HepG2 (cell line): ENCODE measurements around the gene RHBDL1. TPM values are rescaled to one million over a fixed set of nuclear protein-coding genes. Genes with fewer than 3 reads are reported as not detected.
A peak's percentile ranks its signal among the peaks of the same experiment; 100 is the strongest.

ENCODE experiments used
- HDAC1 ChIP-seq: sonication (generic); formaldehyde crosslinking; IDR thresholded peaks from 2 replicates; pipeline ENCODE4 v1.5.1; 2020; ENCODE audit warnings: mild to moderate bottlenecking, missing genetic modification reagents
- KLF15 ChIP-seq: sonication (generic); formaldehyde crosslinking; IDR thresholded peaks from 2 replicates; pipeline ENCODE4 v1.8.1; 2023; ENCODE audit warnings: borderline replicate concordance, mild to moderate bottlenecking, inconsistent platforms, missing genetic modification reagents, mixed read lengths
- KMT2B ChIP-seq: IDR thresholded peaks from 2 replicates; pipeline ENCODE4 v1.6.1; 2016; ENCODE audit warnings: missing genetic modification reagents, missing compliant biosample characterization
- PCBP2 ChIP-seq: fragments of 200-400 bp; formaldehyde crosslinking; optimal IDR thresholded peaks from 2 replicates; pipeline ENCODE3; 2018; ENCODE audit warnings: low read length, low read depth; ENCODE audit not compliant: poor library complexity, severe bottlenecking
- PHF21A ChIP-seq: sonication (generic); formaldehyde crosslinking; IDR thresholded peaks from 2 replicates; pipeline ENCODE4 v1.5.0; 2020; ENCODE audit warnings: mild to moderate bottlenecking, missing genetic modification reagents
- RFX1 ChIP-seq: fragments of 450-650 bp; IDR thresholded peaks from 2 replicates; pipeline ENCODE4 v1.6.1; 2017
- SRSF1 ChIP-seq: fragments of 200-400 bp; formaldehyde crosslinking; optimal IDR thresholded peaks from 2 replicates; pipeline ENCODE3; 2017; ENCODE audit warnings: mild to moderate bottlenecking, low read depth, low read length, moderate library complexity
- TBL1XR1 ChIP-seq: fragments of 150-350 bp; IDR thresholded peaks from 2 replicates; pipeline ENCODE4 v1.6.1; 2014; ENCODE audit warnings: borderline replicate concordance, low read length; ENCODE audit not compliant: partially characterized antibody
- TBP ChIP-seq: sonication (generic); formaldehyde crosslinking; IDR thresholded peaks from 2 replicates; pipeline ENCODE4 v1.5.0; 2020; ENCODE audit warnings: missing genetic modification reagents
- U2AF1 ChIP-seq: fragments of 200-400 bp; formaldehyde crosslinking; optimal IDR thresholded peaks from 2 replicates; pipeline ENCODE3; 2017; ENCODE audit warnings: mild to moderate bottlenecking, low read depth, low read length
- ZNF224 ChIP-seq: sonication (generic); formaldehyde crosslinking; IDR thresholded peaks from 2 replicates; pipeline ENCODE4 v1.5.0; 2020; ENCODE audit warnings: mild to moderate bottlenecking, missing genetic modification reagents
- ZNF296 ChIP-seq: sonication (generic); formaldehyde crosslinking; conservative IDR thresholded peaks from 2 replicates; pipeline ENCODE4 v1.5.0; 2020; ENCODE audit warnings: mild to moderate bottlenecking, missing genetic modification reagents
- ZNF660 ChIP-seq: sonication (generic); formaldehyde crosslinking; IDR thresholded peaks from 2 replicates; pipeline ENCODE4 v1.5.1; 2020; ENCODE audit warnings: mild to moderate bottlenecking, low read depth, missing genetic modification reagents, borderline replicate concordance
- ZNF737 ChIP-seq: sonication (generic); formaldehyde crosslinking; IDR thresholded peaks from 2 replicates; pipeline ENCODE4 v1.5.0; 2020; ENCODE audit warnings: missing genetic modification reagents, mild to moderate bottlenecking, borderline replicate concordance
- ZSCAN9 ChIP-seq: IDR thresholded peaks from 2 replicates; pipeline ENCODE4 v1.6.1; 2016; ENCODE audit warnings: borderline replicate concordance
- polyA plus RNA-seq, 8 experiments: library from polyadenylated mRNA; depleted of rRNA in 3 of 8; stranded (reverse) in 7 of 8; unstranded in 1 of 8; fragments of >200 nt; fragmentation: Illumina TruSeq in 4 of 8; extraction: Trizol in 4 of 8; gene quantifications; 2 replicates each; pipeline versions ENCODE4 v1.2.1 to v1.2.3, GENCODE V29; 2011 to 2016; ENCODE audit warnings: low read depth in 4 of 8, missing spikeins in 1 of 8, mixed read lengths in 1 of 8; ENCODE audit not compliant: insufficient read depth in 1 of 8
- total RNA-seq, 5 experiments: library from RNA; depleted of rRNA; stranded (reverse); fragments of >200 nt; fragmentation: Illumina TruSeq; extraction: Trizol; gene quantifications; 2 replicates each; pipeline ENCODE4 v1.2.3, GENCODE V29; 2016; ENCODE audit warnings: low read depth in 1 of 5
- TF ChIP-seq, protein P1 (sequence below): IDR thresholded peaks from 2 replicates; pipeline ENCODE4 v1.6.1; 2012; ENCODE audit warnings: low read length, improper control_type of control experiment
- TF ChIP-seq, protein P2 (sequence below): sonication (generic); formaldehyde crosslinking; IDR thresholded peaks from 2 replicates; pipeline ENCODE4 v1.4.0; 2020; ENCODE audit warnings: missing genetic modification reagents
- TF ChIP-seq, protein P3 (sequence below): sonication (generic); formaldehyde crosslinking; IDR thresholded peaks from 2 replicates; pipeline ENCODE4 v1.4.0; 2020; ENCODE audit warnings: mild to moderate bottlenecking, missing genetic modification reagents
- TF ChIP-seq, protein P4 (sequence below): sonication (generic); formaldehyde crosslinking; IDR thresholded peaks from 2 replicates; pipeline ENCODE4 v1.4.0; 2020; ENCODE audit warnings: mild to moderate bottlenecking, missing genetic modification reagents
- TF ChIP-seq, protein P5 (sequence below): sonication (generic); formaldehyde crosslinking; IDR thresholded peaks from 2 replicates; pipeline ENCODE4 v1.4.0; 2020; ENCODE audit warnings: low read depth, mild to moderate bottlenecking, missing genetic modification reagents

RHBDL1 gene
- total and polyA plus RNA-seq, 2 of the 13 experiments (the other 11 are each of a cell fraction or from before 2014, with no cell fraction given) = 1.8 to 3.8 TPM

DNA sequence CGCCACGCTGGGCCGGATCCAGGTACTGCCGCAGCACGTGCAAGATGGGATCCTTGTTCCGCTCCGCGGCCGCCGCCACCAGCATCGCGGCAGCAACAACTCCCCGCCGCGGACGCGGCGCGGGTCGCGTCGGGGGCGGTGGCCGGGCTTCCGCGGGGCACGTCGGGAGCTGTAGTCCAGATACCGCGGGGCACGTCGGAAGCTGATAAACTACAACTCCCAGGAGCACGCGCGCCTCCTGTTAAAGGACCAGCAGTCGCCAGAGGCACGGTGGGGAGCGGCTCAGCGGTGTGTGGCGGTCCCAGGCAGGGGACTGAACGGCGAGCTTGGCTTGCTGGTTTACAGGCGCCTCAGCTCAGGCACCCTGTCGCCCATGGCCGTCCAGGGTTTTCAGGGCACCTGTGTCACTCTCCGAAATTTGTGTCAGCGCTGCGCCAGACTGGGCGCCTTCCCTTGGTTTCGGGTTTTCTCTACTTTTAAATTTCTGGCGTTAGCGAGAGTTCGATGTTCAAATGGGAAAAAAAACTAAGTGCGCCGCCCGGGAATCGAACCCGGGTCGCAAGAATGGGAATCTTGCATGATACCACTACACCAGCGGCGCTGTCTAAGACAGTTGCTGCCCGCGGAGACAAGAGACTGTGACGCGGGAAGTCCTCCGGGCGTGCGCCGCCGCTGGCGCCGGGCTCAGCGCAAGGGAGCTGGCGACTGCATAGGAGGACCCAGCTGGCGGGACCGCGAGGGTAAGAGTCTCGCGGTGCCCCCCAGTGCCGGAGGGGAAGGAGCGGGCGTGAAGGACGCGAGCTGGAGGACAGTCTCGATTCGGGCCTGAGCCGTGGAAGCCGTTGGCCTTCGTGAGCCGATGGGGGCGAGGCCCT is 39.0 kb upstream of the RHBDL1 start, which contains the start of gene METTL26 (continued):
- peak; percentile 83 for TF ChIP-seq SRSF1
- TF ChIP-seq, protein P1, sequence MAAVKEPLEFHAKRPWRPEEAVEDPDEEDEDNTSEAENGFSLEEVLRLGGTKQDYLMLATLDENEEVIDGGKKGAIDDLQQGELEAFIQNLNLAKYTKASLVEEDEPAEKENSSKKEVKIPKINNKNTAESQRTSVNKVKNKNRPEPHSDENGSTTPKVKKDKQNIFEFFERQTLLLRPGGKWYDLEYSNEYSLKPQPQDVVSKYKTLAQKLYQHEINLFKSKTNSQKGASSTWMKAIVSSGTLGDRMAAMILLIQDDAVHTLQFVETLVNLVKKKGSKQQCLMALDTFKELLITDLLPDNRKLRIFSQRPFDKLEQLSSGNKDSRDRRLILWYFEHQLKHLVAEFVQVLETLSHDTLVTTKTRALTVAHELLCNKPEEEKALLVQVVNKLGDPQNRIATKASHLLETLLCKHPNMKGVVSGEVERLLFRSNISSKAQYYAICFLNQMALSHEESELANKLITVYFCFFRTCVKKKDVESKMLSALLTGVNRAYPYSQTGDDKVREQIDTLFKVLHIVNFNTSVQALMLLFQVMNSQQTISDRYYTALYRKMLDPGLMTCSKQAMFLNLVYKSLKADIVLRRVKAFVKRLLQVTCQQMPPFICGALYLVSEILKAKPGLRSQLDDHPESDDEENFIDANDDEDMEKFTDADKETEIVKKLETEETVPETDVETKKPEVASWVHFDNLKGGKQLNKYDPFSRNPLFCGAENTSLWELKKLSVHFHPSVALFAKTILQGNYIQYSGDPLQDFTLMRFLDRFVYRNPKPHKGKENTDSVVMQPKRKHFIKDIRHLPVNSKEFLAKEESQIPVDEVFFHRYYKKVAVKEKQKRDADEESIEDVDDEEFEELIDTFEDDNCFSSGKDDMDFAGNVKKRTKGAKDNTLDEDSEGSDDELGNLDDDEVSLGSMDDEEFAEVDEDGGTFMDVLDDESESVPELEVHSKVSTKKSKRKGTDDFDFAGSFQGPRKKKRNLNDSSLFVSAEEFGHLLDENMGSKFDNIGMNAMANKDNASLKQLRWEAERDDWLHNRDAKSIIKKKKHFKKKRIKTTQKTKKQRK = no peak
- TF ChIP-seq KLF15 (CRISPR knock-in tag) = no peak; the same call in 1 of the 2 replicates
- TF ChIP-seq, protein P2, sequence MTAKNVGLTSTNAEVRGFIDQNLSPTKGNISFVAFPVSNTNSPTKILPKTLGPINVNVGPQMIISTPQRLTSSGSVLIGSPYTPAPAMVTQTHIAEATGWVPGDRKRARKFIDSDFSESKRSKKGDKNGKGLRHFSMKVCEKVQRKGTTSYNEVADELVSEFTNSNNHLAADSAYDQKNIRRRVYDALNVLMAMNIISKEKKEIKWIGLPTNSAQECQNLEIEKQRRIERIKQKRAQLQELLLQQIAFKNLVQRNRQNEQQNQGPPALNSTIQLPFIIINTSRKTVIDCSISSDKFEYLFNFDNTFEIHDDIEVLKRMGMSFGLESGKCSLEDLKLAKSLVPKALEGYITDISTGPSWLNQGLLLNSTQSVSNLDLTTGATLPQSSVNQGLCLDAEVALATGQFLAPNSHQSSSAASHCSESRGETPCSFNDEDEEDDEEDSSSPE = peak; percentile 88
- TF ChIP-seq ZNF224 (CRISPR knock-in tag) = peak; percentile 86; the same call in 1 of the 2 replicates
- TF ChIP-seq TBP (CRISPR knock-in tag) = 0 out of 2 replicates have a peak, but pooled peaks have one; percentile 32
- TF ChIP-seq TBL1XR1 = no peak
- TF ChIP-seq RFX1 = no peak
- TF ChIP-seq ZNF296 (CRISPR knock-in tag) = no peak
- TF ChIP-seq, protein P3, sequence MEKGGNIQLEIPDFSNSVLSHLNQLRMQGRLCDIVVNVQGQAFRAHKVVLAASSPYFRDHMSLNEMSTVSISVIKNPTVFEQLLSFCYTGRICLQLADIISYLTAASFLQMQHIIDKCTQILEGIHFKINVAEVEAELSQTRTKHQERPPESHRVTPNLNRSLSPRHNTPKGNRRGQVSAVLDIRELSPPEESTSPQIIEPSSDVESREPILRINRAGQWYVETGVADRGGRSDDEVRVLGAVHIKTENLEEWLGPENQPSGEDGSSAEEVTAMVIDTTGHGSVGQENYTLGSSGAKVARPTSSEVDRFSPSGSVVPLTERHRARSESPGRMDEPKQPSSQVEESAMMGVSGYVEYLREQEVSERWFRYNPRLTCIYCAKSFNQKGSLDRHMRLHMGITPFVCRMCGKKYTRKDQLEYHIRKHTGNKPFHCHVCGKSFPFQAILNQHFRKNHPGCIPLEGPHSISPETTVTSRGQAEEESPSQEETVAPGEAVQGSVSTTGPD (CRISPR knock-in tag) = no peak
- TF ChIP-seq ZSCAN9 (CRISPR knock-in tag) = no peak
- TF ChIP-seq, protein P4, sequence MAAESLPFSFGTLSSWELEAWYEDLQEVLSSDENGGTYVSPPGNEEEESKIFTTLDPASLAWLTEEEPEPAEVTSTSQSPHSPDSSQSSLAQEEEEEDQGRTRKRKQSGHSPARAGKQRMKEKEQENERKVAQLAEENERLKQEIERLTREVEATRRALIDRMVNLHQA (CRISPR knock-in tag) = no peak
- peak; percentile 39 for TF ChIP-seq U2AF1
- TF ChIP-seq, protein P5, sequence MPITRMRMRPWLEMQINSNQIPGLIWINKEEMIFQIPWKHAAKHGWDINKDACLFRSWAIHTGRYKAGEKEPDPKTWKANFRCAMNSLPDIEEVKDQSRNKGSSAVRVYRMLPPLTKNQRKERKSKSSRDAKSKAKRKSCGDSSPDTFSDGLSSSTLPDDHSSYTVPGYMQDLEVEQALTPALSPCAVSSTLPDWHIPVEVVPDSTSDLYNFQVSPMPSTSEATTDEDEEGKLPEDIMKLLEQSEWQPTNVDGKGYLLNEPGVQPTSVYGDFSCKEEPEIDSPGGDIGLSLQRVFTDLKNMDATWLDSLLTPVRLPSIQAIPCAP (CRISPR knock-in tag) = no peak
- no peak for TF ChIP-seq PCBP2
- no peak for TF ChIP-seq ZNF737
- TF ChIP-seq HDAC1 (CRISPR knock-in tag) = peak; percentile 91
- TF ChIP-seq PHF21A (CRISPR knock-in tag) = peak; percentile 38; the same call in 1 of the 2 replicates
- TF ChIP-seq KMT2B (CRISPR knock-in tag) = 0 out of 2 replicates have a peak, but pooled peaks have one; percentile 25
- TF ChIP-seq ZNF660 (CRISPR knock-in tag) = no peak
